Bronchial epithelial cell (primary cell): ENCODE measurements around the gene DLX4. TPM values are rescaled to one million over a fixed set of nuclear protein-coding genes. Genes with fewer than 3 reads are reported as not detected.

Experiments used
- DNase-seq: peaks from one replicate; pipeline ENCODE4 v3.0.0-alpha.2; 2010; ENCODE audit warnings: low read depth
- FAIRE-seq: peaks from 2 replicates; lab custom pipeline; 2011; peaks lifted over from hg19 to GRCh38; lab: Jason Lieb, UNC
- H3K27me3 ChIP-seq: 2 replicates; pipeline ENCODE4 v1.5.1; 2011; ENCODE audit warnings: low read length; ENCODE audit not compliant: control insufficient read depth, insufficient read depth
- H3K36me3 ChIP-seq: 2 replicates; pipeline ENCODE4 v1.5.1; 2011; ENCODE audit warnings: low read length; ENCODE audit not compliant: control insufficient read depth, insufficient read depth
- H3K4me3 ChIP-seq: 2 replicates; pipeline ENCODE4 v1.5.1; 2011; ENCODE audit warnings: mild to moderate bottlenecking, low read depth, low read length, control low read depth
- CTCF ChIP-seq: IDR thresholded peaks from 2 replicates; pipeline ENCODE4 v1.5.1; 2011; ENCODE audit warnings: mild to moderate bottlenecking, moderate library complexity, low read length, control low read depth, inconsistent platforms; ENCODE audit not compliant: insufficient read depth, severe bottlenecking
- total RNA-seq: library from RNA; depleted of rRNA; stranded (reverse); fragments of >200 nt; gene quantifications from 2 replicates; pipeline ENCODE4 v1.2.1, GENCODE V29; 2014

The DLX4 gene
- total RNA-seq, 1 donor from 2014 or later: not detected

DNA sequence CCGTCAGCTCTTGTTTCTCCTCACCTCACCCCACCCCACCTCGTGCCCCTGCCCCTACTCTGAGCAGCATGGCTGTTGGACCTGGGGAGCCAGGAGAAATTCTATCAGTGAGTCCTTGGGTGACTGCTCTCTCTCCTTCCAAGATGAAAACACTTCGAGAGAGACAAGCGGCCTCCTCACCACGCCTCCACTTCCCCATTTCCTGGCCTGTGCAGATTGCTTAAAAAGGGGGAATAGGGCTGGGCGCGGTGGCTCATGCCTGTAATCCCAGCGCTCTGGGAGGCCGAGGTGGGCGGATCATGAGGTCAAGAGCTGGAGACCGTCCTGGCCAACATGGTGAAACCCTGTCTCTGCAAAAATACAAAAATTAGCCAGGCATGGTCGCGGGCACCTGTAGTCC is 9.5 kb downstream of the DLX4 start:
- Histone ChIP-seq H3K4me3 (no peak overlapping the region), H3K36me3 (no peaks in the 10 kb centered on the region), H3K27me3 (peaks cover 5% of the 10 kb centered on the region)
- no peak for TF ChIP-seq CTCF
- FAIRE-seq (no peak), DNase-seq (no peak)

DNA sequence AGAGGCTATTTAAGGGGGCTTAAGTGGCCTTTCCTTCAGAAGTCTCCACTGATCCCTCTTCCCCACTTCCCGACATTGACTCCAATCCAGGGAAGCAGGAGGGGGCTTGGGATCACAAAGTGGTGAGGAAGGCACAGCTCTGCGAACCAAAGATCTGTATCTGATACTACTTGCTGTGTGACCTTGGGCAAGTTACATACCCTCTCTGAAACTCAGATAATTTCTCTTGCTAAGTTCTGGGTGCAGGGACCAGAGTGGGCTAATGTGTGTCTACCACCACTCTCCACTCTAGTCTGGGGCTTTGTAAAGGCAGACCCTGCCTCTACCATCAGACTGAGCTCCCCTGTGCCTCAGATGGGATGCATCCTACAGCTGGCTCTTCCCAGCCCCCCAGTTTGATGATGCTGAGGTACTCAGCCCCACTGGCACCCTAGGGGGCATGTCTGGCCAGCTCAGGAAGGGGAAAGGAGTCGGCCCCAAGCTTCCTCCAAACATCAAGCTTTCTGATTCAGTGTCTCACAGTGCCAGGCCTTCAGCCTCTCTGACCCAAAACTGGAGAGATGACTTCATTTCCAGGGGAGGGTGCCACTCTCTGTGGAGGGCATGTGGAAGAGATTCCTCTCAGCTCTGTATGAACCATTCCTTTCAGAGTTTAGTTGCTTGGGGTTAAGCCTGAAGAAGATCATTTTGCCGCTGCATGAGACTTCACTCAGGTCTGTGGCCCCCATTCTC is 10.9 kb downstream of the DLX4 start:
- H3K27me3 ChIP-seq: no peaks in the 10 kb centered on the region
- FAIRE-seq (no peak), DNase-seq (peak; percentile 48)
- no peak for TF ChIP-seq CTCF
- H3K4me3 ChIP-seq: no peak overlapping the region
- no peaks in the 10 kb centered on the region for H3K36me3 ChIP-seq

DNA sequence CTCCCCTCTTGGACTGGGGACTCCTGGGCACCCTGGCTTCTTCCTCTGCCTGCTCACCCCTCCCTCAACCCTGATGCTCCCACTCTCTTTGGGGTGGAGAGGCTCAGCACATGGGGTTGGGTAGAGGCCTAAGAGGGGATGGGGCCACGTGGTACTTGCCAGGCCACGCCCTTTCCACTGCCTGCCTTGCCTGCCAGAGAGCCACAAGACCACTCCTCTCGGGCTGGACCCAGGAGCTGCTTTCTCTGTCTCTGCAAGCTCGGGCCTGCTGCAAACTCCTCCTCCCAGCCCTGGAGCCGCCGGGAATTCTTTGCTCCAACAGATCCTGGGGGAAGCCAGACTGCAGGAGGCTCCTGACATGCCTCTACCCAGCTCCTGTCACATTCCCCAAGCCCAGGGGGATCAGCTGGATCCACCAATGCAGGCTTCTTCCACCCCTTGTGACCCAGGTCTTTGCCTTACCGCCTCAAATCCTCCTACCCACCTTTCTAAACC is 11.8 kb downstream of the DLX4 start:
- Histone ChIP-seq H3K36me3 (no peaks in the 10 kb centered on the region), H3K4me3 (no peak overlapping the region), H3K27me3 (peaks cover under 1% of the 10 kb centered on the region)
- FAIRE-seq: no peak
- no peak for TF ChIP-seq CTCF
- DNase-seq: peak; percentile 75

DNA sequence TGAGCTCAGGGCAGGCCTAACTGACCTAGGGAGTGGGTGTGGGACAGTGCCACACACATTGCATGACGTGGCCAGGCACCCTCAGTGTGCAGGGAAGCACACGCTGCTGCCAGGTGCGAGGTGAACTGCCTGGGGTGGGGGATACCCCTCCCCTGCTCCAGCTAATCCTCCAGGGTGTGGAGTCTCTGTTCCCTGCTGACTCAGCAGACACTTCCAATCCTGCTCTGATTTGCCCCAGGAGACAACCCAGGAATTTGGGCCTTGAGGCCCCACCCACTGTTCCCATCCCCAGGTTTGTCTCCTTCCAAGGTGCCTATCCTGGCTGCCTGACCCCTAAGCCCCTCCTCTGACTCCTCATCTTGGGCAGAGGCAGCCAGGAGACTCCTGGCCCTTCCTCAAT is 15.3 kb downstream of the DLX4 start:
- peaks cover 5% of the 10 kb centered on the region for H3K27me3 ChIP-seq
- no peak for TF ChIP-seq CTCF

GRCh38 chr17:49984776-49985175 is 15.8 kb downstream of the DLX4 start:
- peak; percentile 43 for FAIRE-seq
- Histone ChIP-seq H3K4me3 (no peak overlapping the region), H3K27me3 (peaks cover 5% of the 10 kb centered on the region), H3K36me3 (no peaks in the 10 kb centered on the region)
- no peak for DNase-seq
- TF ChIP-seq CTCF: no peak

More for the DNA sequence above, 15.3 kb downstream of the DLX4 start:
- Histone ChIP-seq H3K36me3 (no peaks in the 10 kb centered on the region), H3K4me3 (no peak overlapping the region)
- no peak for DNase-seq
- no peak for FAIRE-seq
